ENCODE results near the gene KCNH3.

Gene KCNH3

GRCh38 chr12:49559011-49559675 is 20.3 kb downstream of the KCNH3 start:
- DNase-seq (ENCODE audit: low read depth in 2 of 2): no peak

DNA sequence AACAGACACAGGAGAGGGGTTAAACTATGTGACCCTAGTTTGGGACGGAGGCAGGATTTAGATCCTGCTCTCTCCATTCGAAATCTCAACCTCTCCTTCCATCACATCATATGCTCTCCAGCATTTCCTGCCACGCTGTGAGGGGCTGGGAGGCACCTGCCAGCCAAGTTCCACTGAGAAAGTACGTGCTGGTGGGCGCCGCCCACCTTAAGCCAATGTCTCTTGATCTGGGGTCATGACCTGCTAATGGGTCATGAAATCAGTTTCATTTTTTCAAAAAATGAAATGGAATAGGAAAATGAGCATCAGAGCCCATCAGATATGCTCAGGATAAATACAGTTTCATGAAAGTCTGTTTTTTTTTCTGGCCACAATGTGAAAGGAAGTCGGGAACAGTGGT is 21.9 kb downstream of the KCNH3 start:
- TF ChIP-seq CTCF (IDR thresholded peaks at IDR 0.05; ENCODE audit: low read depth, low read length): no peak
- H3K4me3 ChIP-seq (replicated peaks in 1 of 2; ENCODE audit: low read depth in 2 of 2, low read length in 2 of 2): no peak overlapping the region
- DNase-seq (ENCODE audit: low read depth in 2 of 2): no peak

More at GRCh38 chr12:49559011-49559675, 20.3 kb downstream of the KCNH3 start:
- no peak overlapping the region for H3K4me3 ChIP-seq (replicated peaks in 1 of 2; ENCODE audit: low read depth in 2 of 2, low read length in 2 of 2)
- no peak for TF ChIP-seq CTCF (IDR thresholded peaks at IDR 0.05; ENCODE audit: low read depth, low read length)

DNA sequence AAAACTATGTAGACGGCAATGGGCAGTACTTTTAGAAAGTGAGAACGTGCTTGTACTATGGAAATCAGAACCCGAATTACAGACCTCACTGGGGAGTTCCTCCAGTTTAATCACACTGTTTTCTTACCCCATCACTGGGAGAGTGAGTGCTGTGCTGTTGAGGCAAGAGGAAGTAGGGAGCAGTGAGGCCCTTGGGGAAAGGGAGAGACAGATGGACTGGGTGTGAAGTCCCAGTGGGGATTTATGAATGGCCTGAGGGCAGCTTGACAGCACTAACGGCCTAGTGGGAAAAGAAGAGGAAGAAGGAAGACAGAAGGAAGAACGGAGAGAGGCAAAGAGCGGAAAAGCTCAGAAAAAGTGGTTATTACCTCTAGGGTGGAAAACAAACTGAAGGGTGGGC is 23.4 kb downstream of the KCNH3 start:
- DNase-seq (ENCODE audit: low read depth in 2 of 2): no peak
- TF ChIP-seq CTCF (IDR thresholded peaks at IDR 0.05; ENCODE audit: low read depth, low read length): no peak
- H3K4me3 ChIP-seq (replicated peaks in 1 of 2; ENCODE audit: low read depth in 2 of 2, low read length in 2 of 2): no peak overlapping the region

- DNase-seq (ENCODE audit: low read depth in 2 of 2): no peak
- no peak overlapping the region for H3K4me3 ChIP-seq (replicated peaks in 1 of 2; ENCODE audit: low read depth in 2 of 2, low read length in 2 of 2)
- TF ChIP-seq CTCF (IDR thresholded peaks at IDR 0.05; ENCODE audit: low read depth, low read length): no peak
These were observed 24.0 kb downstream of the KCNH3 start for GRCh38 chr12:49562831-49563230.

DNA sequence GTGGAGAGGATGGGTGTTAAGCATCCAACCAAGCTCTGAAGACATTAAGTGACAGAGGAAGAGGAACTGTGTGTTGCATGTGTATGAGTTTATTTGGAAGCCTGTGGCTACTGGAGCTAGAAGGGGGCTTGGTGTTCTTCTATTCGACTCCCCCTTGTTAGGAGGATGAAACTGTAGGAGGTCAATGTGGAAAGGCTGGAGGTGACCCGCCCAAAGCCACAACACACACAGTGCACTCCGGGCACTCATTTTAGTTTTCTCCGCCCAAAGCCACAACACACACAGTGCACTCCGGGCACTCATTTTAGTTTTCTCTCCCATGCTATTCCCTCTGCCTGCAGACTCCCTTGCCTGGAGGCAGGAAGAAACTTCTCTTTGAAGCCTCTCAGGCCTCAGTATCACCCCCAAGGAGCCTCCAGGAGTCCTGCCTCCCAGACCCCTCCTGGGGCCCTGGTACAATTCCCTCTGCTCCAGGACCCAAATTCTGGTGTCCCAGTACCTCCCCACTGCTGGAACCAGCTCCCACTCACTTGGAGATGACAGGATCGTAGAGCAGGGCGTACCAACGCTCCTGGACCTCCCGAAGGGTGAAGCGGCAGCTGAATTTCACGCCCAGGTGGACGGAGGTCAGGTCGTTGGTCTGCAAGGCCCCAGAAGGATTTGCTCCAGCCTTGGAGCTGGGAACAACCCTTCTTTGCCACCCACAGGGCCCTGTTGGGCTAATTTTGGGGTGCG is 25.3 kb downstream of the KCNH3 start:
- DNase-seq (ENCODE audit: low read depth in 2 of 2): no peak
- no peak overlapping the region for H3K4me3 ChIP-seq (replicated peaks in 1 of 2; ENCODE audit: low read depth in 2 of 2, low read length in 2 of 2)
- TF ChIP-seq CTCF (IDR thresholded peaks at IDR 0.05; ENCODE audit: low read depth, low read length): no peak

DNA sequence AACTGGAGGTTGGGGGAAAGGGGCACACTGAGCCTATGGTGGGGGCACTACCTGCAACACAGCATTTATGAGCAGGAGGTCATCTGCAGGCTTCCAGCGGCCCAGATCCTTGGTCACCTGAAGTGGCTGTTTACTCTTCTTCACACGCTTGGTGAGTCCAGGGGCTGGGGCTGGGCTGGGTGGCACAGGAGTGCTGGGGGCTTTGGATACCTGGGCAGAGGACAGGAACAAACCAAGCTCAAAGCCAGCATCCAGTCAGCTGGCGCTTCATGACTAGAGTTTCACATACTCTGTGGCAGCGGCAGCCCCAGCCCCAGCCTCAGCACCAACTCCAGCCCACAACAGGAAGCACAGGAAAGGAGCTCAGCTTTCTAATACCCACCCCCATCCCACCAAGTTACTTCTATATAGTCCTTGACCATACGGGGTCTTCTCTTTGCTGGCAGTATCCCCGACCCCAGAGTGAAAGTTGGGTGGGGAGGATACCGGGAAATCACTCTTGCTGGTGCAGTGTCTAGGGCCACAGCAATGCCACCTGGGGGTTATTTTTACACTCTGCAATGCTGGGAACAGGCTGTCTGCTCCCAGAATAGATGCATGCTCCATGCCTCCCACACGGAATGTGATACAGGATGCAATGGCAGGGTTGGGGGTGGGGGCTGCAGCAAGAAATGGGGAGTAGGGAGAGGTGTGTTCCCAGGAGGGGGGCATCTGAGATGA is 26.0 kb downstream of the KCNH3 start:
- no peak for DNase-seq (ENCODE audit: low read depth in 2 of 2)
- H3K4me3 ChIP-seq (replicated peaks in 1 of 2; ENCODE audit: low read depth in 2 of 2, low read length in 2 of 2): no peak overlapping the region
- no peak for TF ChIP-seq CTCF (IDR thresholded peaks at IDR 0.05; ENCODE audit: low read depth, low read length)

Measured in cardiac fibroblast (primary cell).